ENCODE data around the gene KANK3. TPM values are rescaled to one million over a fixed set of nuclear protein-coding genes. Genes with fewer than 3 reads are reported as not detected.
A peak's percentile ranks its signal among the peaks of the same experiment; 100 is the strongest.
"Not testable (repeated sequence)": the region's sequence is repeated elsewhere in the genome, so short reads cannot be mapped to it uniquely, and the experiment has no call there.

The KANK3 gene
- polyA plus RNA-seq (ENCODE audit: low read depth in 6 of 6) = under 1 TPM in 2 of 6 donors, not detected in 4; 0.09 to 0.23 TPM

- Mint-ChIP-seq H3K4me1 (peaks cover 0 to 14% (median 4%) of the 10 kb centered on the region in 3 donors), H3K27ac (peak within 1 kb of the TSS in 4 of 6 donors; percentile 54 to 90 (median 60))
- peak; percentile 80 for DNase-seq
These were observed at the start of gene KANK3 for GRCh38 chr19:8342684-8343482. Gene KANK3, minus strand, starts transcription at chr19:8343262. Its CDS starts 5,434 bp downstream, at chr19:8337828.

GRCh38 chr19:8392017-8392591 lies 49.0 kb upstream of the KANK3 start:
- Mint-ChIP-seq H3K4me1 (peaks cover 27 to 53% (median 47%) of the 10 kb centered on the region in 3 donors), H3K36me3 (no peaks in the 10 kb centered on the region), H3K27me3 (no peaks in the 10 kb centered on the region), H3K9me3 (no peaks in the 10 kb centered on the region), H3K27ac (peak overlapping the region in 3 of 6 donors; percentile 7 to 76 (median 71)), H3K4me3 (peak overlapping the region in 2 of 8 donors; percentile 9 to 88)
- no peak for DNase-seq
- ATAC-seq (ENCODE audit: low read depth in 2 of 2) = no peak

More at GRCh38 chr19:8342684-8343482, at the start of gene KANK3:
- Mint-ChIP-seq H3K27me3 (peaks cover 25 to 54% (median 25%) of the 10 kb centered on the region in 3 donors), H3K4me3 (peak within 1 kb of the TSS; percentile 53 to 85 (median 76)), H3K9me3 (peaks cover 0 to 3% (median 0%) of the 10 kb centered on the region in 7 donors), H3K36me3 (no peaks in the 10 kb centered on the region)
- ATAC-seq (ENCODE audit: low read depth in 2 of 2) = peak; percentile 98 to 99

- Mint-ChIP-seq H3K27me3 (no peaks in the 10 kb centered on the region), H3K4me1 (peaks cover 22 to 47% (median 40%) of the 10 kb centered on the region in 3 donors), H3K9me3 (peaks cover 0 to 3% (median 0%) of the 10 kb centered on the region in 7 donors), H3K27ac (peak overlapping the region in 4 of 6 donors; percentile 27 to 86 (median 53)), H3K36me3 (no peaks in the 10 kb centered on the region), H3K4me3 (peak overlapping the region in 7 of 8 donors; percentile 83 to 96 (median 88))
- DNase-seq = no peak
- ATAC-seq (ENCODE audit: low read depth in 2 of 2) = no peak
These were observed 48.3 kb upstream of the KANK3 start for GRCh38 chr19:8391198-8392016.

GRCh38 chr19:8390617-8390981 lies 47.5 kb upstream of the KANK3 start:
- peak overlapping the region in 5 of 6 donors; percentile 26 to 95 (median 73) for H3K27ac Mint-ChIP-seq
- H3K27me3 Mint-ChIP-seq = no peaks in the 10 kb centered on the region
- H3K36me3 Mint-ChIP-seq = no peaks in the 10 kb centered on the region
- H3K9me3 Mint-ChIP-seq = peaks cover 0 to 3% (median 0%) of the 10 kb centered on the region in 7 donors
- peak overlapping the region; percentile 82 to 96 (median 88) for H3K4me3 Mint-ChIP-seq
- DNase-seq = peak; percentile 84
- peaks cover 18 to 39% (median 32%) of the 10 kb centered on the region in 3 donors for H3K4me1 Mint-ChIP-seq
- peak; percentile 56 to 61 for ATAC-seq (ENCODE audit: low read depth in 2 of 2)

GRCh38 chr19:8389891-8390616 lies 47.0 kb upstream of the KANK3 start, which contains the start of gene RAB11B:
Gene RAB11B, plus strand, starts transcription at chr19:8390360. Its CDS starts 57 bp downstream, at chr19:8390417.
- no peaks in the 10 kb centered on the region for H3K27me3 Mint-ChIP-seq
- ATAC-seq (ENCODE audit: low read depth in 2 of 2) (peak; percentile 89 to 90), DNase-seq (peak; percentile 98)
- peak within 1 kb of the TSS; percentile 83 to 97 (median 96) for H3K4me3 Mint-ChIP-seq
- peaks cover 18 to 35% (median 28%) of the 10 kb centered on the region in 3 donors for H3K4me1 Mint-ChIP-seq
- peaks cover 0 to 3% (median 0%) of the 10 kb centered on the region in 7 donors for H3K9me3 Mint-ChIP-seq
- H3K27ac Mint-ChIP-seq = peak within 1 kb of the TSS; percentile 86 to 99 (median 97)
- H3K36me3 Mint-ChIP-seq = no peaks in the 10 kb centered on the region

- DNase-seq = no peak
- Mint-ChIP-seq H3K27me3 (no peaks in the 10 kb centered on the region), H3K4me1 (peaks cover 21 to 25% (median 23%) of the 10 kb centered on the region in 3 donors), H3K36me3 (no peaks in the 10 kb centered on the region), H3K9me3 (peaks cover 0 to 3% (median 0%) of the 10 kb centered on the region in 7 donors), H3K4me3 (peak overlapping the region in 4 of 8 donors; percentile 12 to 77 (median 44)), H3K27ac (peak overlapping the region in 1 of 6 donors; percentile 19)
- ATAC-seq (ENCODE audit: low read depth in 2 of 2) = no peak
These were observed 45.5 kb upstream of the KANK3 start for GRCh38 chr19:8388612-8388958.

GRCh38 chr19:8387688-8388611 lies 44.9 kb upstream of the KANK3 start:
- H3K27me3 Mint-ChIP-seq = no peaks in the 10 kb centered on the region
- DNase-seq (no peak), ATAC-seq (ENCODE audit: low read depth in 2 of 2) (no peak)
- peaks cover 15 to 20% (median 18%) of the 10 kb centered on the region in 3 donors for H3K4me1 Mint-ChIP-seq
- H3K9me3 Mint-ChIP-seq = peaks cover 0 to 3% (median 0%) of the 10 kb centered on the region in 7 donors
- no peaks in the 10 kb centered on the region for H3K36me3 Mint-ChIP-seq
- peak overlapping the region in 2 of 8 donors; percentile 30 to 55 for H3K4me3 Mint-ChIP-seq
- H3K27ac Mint-ChIP-seq = peak overlapping the region in 1 of 6 donors; percentile 61

GRCh38 chr19:8386990-8387389 lies 43.9 kb upstream of the KANK3 start:
- peak overlapping the region in 1 of 8 donors; percentile 32 for H3K4me3 Mint-ChIP-seq
- no peaks in the 10 kb centered on the region for H3K27me3 Mint-ChIP-seq
- H3K36me3 Mint-ChIP-seq = no peaks in the 10 kb centered on the region
- no peak for ATAC-seq (ENCODE audit: low read depth in 2 of 2)
- no peak overlapping the region for H3K27ac Mint-ChIP-seq
- H3K9me3 Mint-ChIP-seq = peaks cover 0 to 3% (median 0%) of the 10 kb centered on the region in 7 donors
- no peak for DNase-seq
- peaks cover 11 to 19% (median 14%) of the 10 kb centered on the region in 3 donors for H3K4me1 Mint-ChIP-seq

- not testable (repeated sequence) for H3K27ac Mint-ChIP-seq; H3K9me3 Mint-ChIP-seq; ATAC-seq (ENCODE audit: low read depth in 2 of 2); H3K36me3 Mint-ChIP-seq; H3K27me3 Mint-ChIP-seq; DNase-seq
- Mint-ChIP-seq H3K4me1 (peaks cover 6 to 14% (median 9%) of the 10 kb centered on the region in 3 donors), H3K4me3 (peak overlapping the region in 1 of 8 donors; percentile 44)
These were observed 43.4 kb upstream of the KANK3 start for GRCh38 chr19:8386419-8386818.

GRCh38 chr19:8385566-8385965 lies 42.5 kb upstream of the KANK3 start:
- not testable (repeated sequence) for H3K4me1 Mint-ChIP-seq, H3K36me3 Mint-ChIP-seq, H3K27ac Mint-ChIP-seq

GRCh38 chr19:8385103-8385502 lies 42.0 kb upstream of the KANK3 start:
- not testable (repeated sequence) for H3K27me3 Mint-ChIP-seq; H3K4me3 Mint-ChIP-seq; DNase-seq; H3K4me1 Mint-ChIP-seq; H3K9me3 Mint-ChIP-seq; ATAC-seq (ENCODE audit: low read depth in 2 of 2); H3K36me3 Mint-ChIP-seq
- peak overlapping the region in 1 of 6 donors; percentile 10 for H3K27ac Mint-ChIP-seq

More at GRCh38 chr19:8385566-8385965, 42.5 kb upstream of the KANK3 start:
- not testable (repeated sequence) for DNase-seq; ATAC-seq (ENCODE audit: low read depth in 2 of 2); H3K9me3 Mint-ChIP-seq; H3K27me3 Mint-ChIP-seq
- H3K4me3 Mint-ChIP-seq = peak overlapping the region in 1 of 8 donors; percentile 44
